Mesenchymal stem cell (in vitro differentiated cells and primary cell): Measurements from ENCODE around the gene ITGB1.

Source experiments
- DNase-seq: peaks from one replicate; pipeline ENCODE4 v3.0.0-alpha.2; 2013
- H2AFZ ChIP-seq: one replicate; pipeline ENCODE4 v1.6.1; 2013; ENCODE audit warnings: low read depth, mild to moderate bottlenecking, control low read depth, inconsistent platforms, low read length, moderate library complexity
- H2AK5ac ChIP-seq: 2 replicates; pipeline ENCODE4 v1.6.1; 2013; ENCODE audit warnings: low read length, moderate library complexity, mild to moderate bottlenecking, inconsistent platforms; ENCODE audit not compliant: severe bottlenecking
- H2BK120ac ChIP-seq: one replicate; pipeline ENCODE4 v1.6.1; 2013; ENCODE audit warnings: low read depth, mild to moderate bottlenecking, inconsistent platforms, low read length, moderate library complexity
- H2BK12ac ChIP-seq, 2 experiments: one replicate each; pipeline ENCODE4 v1.6.1; 2013; ENCODE audit warnings: inconsistent platforms in 2 of 2, low read length in 2 of 2, mild to moderate bottlenecking in 2 of 2, moderate library complexity in 2 of 2, control low read depth in 1 of 2
- H2BK15ac ChIP-seq: one replicate; pipeline ENCODE4 v1.6.1; 2013; ENCODE audit warnings: mild to moderate bottlenecking, low read depth, inconsistent platforms; ENCODE audit not compliant: poor library complexity, severe bottlenecking
- H2BK5ac ChIP-seq: 2 replicates; pipeline ENCODE4 v1.6.1; 2013; ENCODE audit warnings: low read depth, mild to moderate bottlenecking, low read length, control low read depth, inconsistent platforms; ENCODE audit not compliant: poor library complexity, severe bottlenecking
- H3K14ac ChIP-seq, 2 experiments: one replicate each; pipeline ENCODE4 v1.6.1; 2013; ENCODE audit warnings: inconsistent platforms in 2 of 2, low read length in 2 of 2, control low read depth in 1 of 2, mild to moderate bottlenecking in 1 of 2, moderate library complexity in 1 of 2
- H3K18ac ChIP-seq, 2 experiments: one replicate each; pipeline ENCODE4 v1.6.1; 2013; ENCODE audit warnings: inconsistent platforms in 2 of 2, low read length in 2 of 2, control low read depth in 1 of 2, low read depth in 1 of 2, mild to moderate bottlenecking in 1 of 2
- H3K23ac ChIP-seq, 2 experiments: one replicate each; pipeline ENCODE4 v1.6.1; 2013; ENCODE audit warnings: inconsistent platforms in 2 of 2, low read length in 2 of 2, mild to moderate bottlenecking in 2 of 2, moderate library complexity in 2 of 2, control low read depth in 1 of 2
- H3K27ac ChIP-seq: 2 replicates; pipeline ENCODE4 v1.5.1; 2013; ENCODE audit warnings: mild to moderate bottlenecking, moderate library complexity, low read length, control low read depth, inconsistent platforms; ENCODE audit not compliant: poor library complexity, severe bottlenecking
- H3K27me3 ChIP-seq, 2 experiments: 2 replicates each; pipeline versions ENCODE4 v1.6.1 to v1.7.0; 2013; ENCODE audit warnings: low read length in 2 of 2, mild to moderate bottlenecking in 2 of 2, moderate library complexity in 2 of 2, control low read depth in 1 of 2, inconsistent platforms in 1 of 2; ENCODE audit not compliant: control insufficient read depth in 1 of 2, insufficient read depth in 1 of 2
- H3K36me3 ChIP-seq, 2 experiments: 2 replicates each; pipeline versions ENCODE4 v1.6.1 to v1.7.0; 2013; ENCODE audit warnings: low read length in 2 of 2, control low read depth in 1 of 2, inconsistent platforms in 1 of 2, low read depth in 1 of 2, mild to moderate bottlenecking in 1 of 2; ENCODE audit not compliant: insufficient read depth in 2 of 2, control insufficient read depth in 1 of 2
- H3K4ac ChIP-seq, 2 experiments: one replicate each; pipeline ENCODE4 v1.6.1; 2013; ENCODE audit warnings: inconsistent platforms in 2 of 2, low read length in 2 of 2, mild to moderate bottlenecking in 2 of 2, moderate library complexity in 2 of 2, control low read depth in 1 of 2, low read depth in 1 of 2
- H3K4me1 ChIP-seq: 2 replicates; pipeline ENCODE4 v1.6.1; 2013; ENCODE audit warnings: low read depth, low read length, control low read depth; ENCODE audit not compliant: control insufficient read depth, insufficient read depth
- H3K4me2 ChIP-seq: 2 replicates; pipeline ENCODE4 v1.6.1; 2013; ENCODE audit warnings: low read length, mild to moderate bottlenecking, inconsistent platforms; ENCODE audit not compliant: poor library complexity, severe bottlenecking
- H3K4me3 ChIP-seq, 2 experiments: 2 replicates each; pipeline versions ENCODE4 v1.5.1 to v1.7.0; 2013; ENCODE audit warnings: low read length in 2 of 2, mild to moderate bottlenecking in 2 of 2, control low read depth in 1 of 2, low read depth in 1 of 2; ENCODE audit not compliant: insufficient read depth in 1 of 2
- H3K79me1 ChIP-seq: replicated peaks from 2 replicates; pipeline ENCODE4 v1.6.1; 2013; ENCODE audit warnings: mild to moderate bottlenecking, control low read depth, low read length, inconsistent platforms; ENCODE audit not compliant: poor library complexity, severe bottlenecking
- H3K9ac ChIP-seq: 2 replicates; pipeline ENCODE4 v1.7.0; 2013; ENCODE audit warnings: mild to moderate bottlenecking, low read length, moderate library complexity
- H3K9me3 ChIP-seq: 2 replicates; pipeline ENCODE4 v1.7.0; 2013; ENCODE audit warnings: mild to moderate bottlenecking, low read length; ENCODE audit not compliant: control insufficient read depth
- H4K8ac ChIP-seq: one replicate; pipeline ENCODE4 v1.6.1; 2013; ENCODE audit warnings: inconsistent platforms, mild to moderate bottlenecking, low read length, moderate library complexity
- H4K91ac ChIP-seq: one replicate; pipeline ENCODE4 v1.6.1; 2013; ENCODE audit warnings: mild to moderate bottlenecking, low read length, inconsistent platforms
- WGBS: methylation state at CpG from one replicate; pipeline ENCODE4 v1.1.7; 2013; ENCODE audit warnings: mixed read lengths; 5-methylcytosine and 5-hydroxymethylcytosine counted together

Gene ITGB1

DNA sequence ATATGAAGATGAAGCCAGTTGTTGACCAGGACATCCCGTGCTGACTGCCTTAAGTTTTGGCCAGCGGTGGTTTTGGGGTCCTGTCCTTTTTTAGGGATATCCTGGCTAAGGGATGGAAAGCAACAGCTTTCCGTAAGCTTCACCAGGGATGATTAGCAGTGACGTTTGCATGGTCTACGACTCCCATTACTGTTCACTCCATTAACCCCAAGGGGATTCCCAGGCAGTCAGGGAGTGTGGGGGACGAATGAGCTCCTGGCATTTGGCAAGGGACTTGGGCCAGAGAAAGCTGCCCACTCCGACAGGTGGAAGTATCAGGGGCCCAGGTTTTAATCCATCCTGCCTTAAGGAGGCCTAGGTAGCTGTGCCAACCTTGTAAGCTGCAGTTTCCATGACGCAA is 66.8 kb downstream of the ITGB1 start:
- Histone ChIP-seq H2BK12ac (no peak overlapping the region), H4K8ac (no peak overlapping the region), H2BK15ac (no peak overlapping the region), H3K4me2 (no peak overlapping the region), H2BK120ac (no peak overlapping the region), H2AK5ac (no peak overlapping the region), H3K9me3 (no peaks in the 10 kb centered on the region), H3K27me3 (no peaks in the 10 kb centered on the region), H3K4me3 (no peak overlapping the region), H3K18ac (peak overlapping the region in 1 of 2 experiments; percentile 11), H3K14ac (no peak overlapping the region), H3K4ac (no peak overlapping the region), H3K23ac (no peak overlapping the region), H3K79me1 (peaks cover 4% of the 10 kb centered on the region), H4K91ac (no peak overlapping the region), H3K36me3 (peaks cover 23 to 26% of the 10 kb centered on the region in 2 experiments), H3K27ac (no peak overlapping the region), H2BK5ac (no peak overlapping the region), H3K9ac (no peak overlapping the region), H2AFZ (no peak overlapping the region), H3K4me1 (peaks cover 3% of the 10 kb centered on the region)
- no peak for DNase-seq
- WGBS, result 94% methylated on average over 8 of the region's 8 CpGs

DNA sequence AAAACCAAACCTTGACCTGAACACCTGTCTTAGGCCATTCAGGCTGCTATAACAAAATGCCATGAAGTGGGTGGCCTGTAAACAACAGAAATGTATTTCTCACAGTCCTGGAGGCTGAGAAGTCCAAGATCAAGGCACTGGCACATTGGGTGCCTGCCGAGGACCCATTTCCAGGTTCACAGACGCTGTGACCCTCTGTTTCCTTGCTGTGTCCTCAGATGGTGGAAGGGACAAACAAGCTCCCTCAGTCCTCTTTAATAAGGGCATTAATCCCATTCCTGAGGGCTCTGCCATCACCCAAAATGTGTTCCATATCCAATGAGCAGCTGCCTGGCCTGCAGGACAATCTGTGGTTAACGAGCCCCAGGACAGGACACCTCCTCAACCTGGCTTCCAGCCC is 67.6 kb downstream of the ITGB1 start:
- Histone ChIP-seq H3K4me2 (no peak overlapping the region), H2AFZ (no peak overlapping the region), H4K91ac (no peak overlapping the region), H3K27ac (no peak overlapping the region), H3K4ac (no peak overlapping the region), H3K18ac (no peak overlapping the region), H2AK5ac (no peak overlapping the region), H2BK120ac (no peak overlapping the region), H3K79me1 (peaks cover 4% of the 10 kb centered on the region), H3K9me3 (no peaks in the 10 kb centered on the region), H3K4me1 (peaks cover 3% of the 10 kb centered on the region), H3K14ac (no peak overlapping the region), H2BK15ac (no peak overlapping the region), H3K23ac (no peak overlapping the region), H3K9ac (no peak overlapping the region), H4K8ac (peak overlapping the region; percentile 57), H2BK5ac (no peak overlapping the region), H3K36me3 (peaks cover 18 to 23% of the 10 kb centered on the region in 2 experiments), H3K27me3 (no peaks in the 10 kb centered on the region), H2BK12ac (no peak overlapping the region), H3K4me3 (no peak overlapping the region)
- no peak for DNase-seq
- 82% methylated on average over 3 of the region's 3 CpGs for WGBS

GRCh38 chr10:32889631-32890212 is 68.3 kb downstream of the ITGB1 start:
- H2BK15ac ChIP-seq, result no peak overlapping the region
- WGBS, result 100% methylated on average over 1 of the region's 1 CpG
- no peak overlapping the region for H3K4ac ChIP-seq

DNA sequence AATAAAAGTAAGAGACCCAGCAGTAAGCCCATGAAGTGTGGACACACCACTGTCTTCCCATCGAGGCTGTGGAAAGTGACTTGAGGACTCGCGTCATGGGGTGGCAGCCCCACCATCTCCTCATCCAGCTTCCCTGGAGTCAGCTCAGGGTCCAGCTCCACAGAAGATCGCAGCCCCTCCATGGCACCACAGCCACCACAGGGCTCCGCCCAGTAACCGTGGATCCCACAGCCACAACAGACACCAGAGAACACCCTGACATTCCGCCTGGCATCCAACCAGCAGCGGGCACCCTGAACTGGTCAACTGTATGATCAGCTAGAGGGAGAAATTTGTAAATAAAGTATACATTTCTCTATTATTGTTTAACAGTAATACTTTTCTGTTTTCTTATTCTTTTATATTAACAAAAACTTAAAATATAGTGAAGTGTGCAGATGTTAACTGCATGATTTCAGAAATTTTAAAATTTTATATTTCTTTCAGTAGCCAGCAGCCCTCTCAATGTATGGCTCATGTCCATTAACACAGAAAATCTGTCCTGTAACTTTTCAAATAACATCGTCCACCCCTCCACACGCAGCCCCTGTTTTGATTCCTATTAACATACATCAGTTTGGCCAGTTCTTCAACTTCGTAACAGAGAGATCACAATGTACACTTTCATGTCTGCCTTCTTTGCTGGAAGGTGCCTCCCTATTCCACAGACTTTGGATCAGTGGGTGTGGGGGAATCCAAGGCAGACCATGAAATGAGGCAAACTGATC is 69.7 kb downstream of the ITGB1 start:
- no peak overlapping the region for H3K9ac ChIP-seq
- DNase-seq, result no peak
- H3K4me1 ChIP-seq, result peaks cover 2% of the 10 kb centered on the region
- no peaks in the 10 kb centered on the region for H3K9me3 ChIP-seq
- H2AK5ac ChIP-seq, result no peak overlapping the region
- no peak overlapping the region for H3K27ac ChIP-seq
- no peak overlapping the region for H2AFZ ChIP-seq
- no peak overlapping the region for H3K4ac ChIP-seq
- no peak overlapping the region for H2BK5ac ChIP-seq
- no peak overlapping the region for H3K4me2 ChIP-seq
- no peaks in the 10 kb centered on the region for H3K27me3 ChIP-seq
- no peak overlapping the region for H4K91ac ChIP-seq
- WGBS, result 96% methylated on average over 9 of the region's 11 CpGs
- no peak overlapping the region for H2BK12ac ChIP-seq
- H4K8ac ChIP-seq, result no peak overlapping the region
- H3K18ac ChIP-seq, result no peak overlapping the region
- H3K23ac ChIP-seq, result no peak overlapping the region
- H3K79me1 ChIP-seq, result peaks cover 4% of the 10 kb centered on the region
- H3K36me3 ChIP-seq, result peaks cover 6 to 21% of the 10 kb centered on the region in 2 experiments
- no peak overlapping the region for H2BK120ac ChIP-seq
- no peak overlapping the region for H2BK15ac ChIP-seq
- no peak overlapping the region for H3K14ac ChIP-seq
- H3K4me3 ChIP-seq, result no peak overlapping the region

More at GRCh38 chr10:32889631-32890212, 68.3 kb downstream of the ITGB1 start:
- H3K4me3 ChIP-seq, result no peak overlapping the region
- no peak overlapping the region for H2AFZ ChIP-seq
- no peak overlapping the region for H3K27ac ChIP-seq
- no peak overlapping the region for H3K4me2 ChIP-seq
- no peak overlapping the region for H2BK5ac ChIP-seq
- H3K36me3 ChIP-seq, result peaks cover 15 to 23% of the 10 kb centered on the region in 2 experiments
- H3K14ac ChIP-seq, result no peak overlapping the region
- no peak overlapping the region for H3K18ac ChIP-seq
- H3K9me3 ChIP-seq, result no peaks in the 10 kb centered on the region
- H2AK5ac ChIP-seq, result no peak overlapping the region
- H3K9ac ChIP-seq, result no peak overlapping the region
- H3K4me1 ChIP-seq, result peaks cover 3% of the 10 kb centered on the region
- no peak overlapping the region for H3K23ac ChIP-seq
- DNase-seq, result no peak
- no peak overlapping the region for H2BK120ac ChIP-seq
- peaks cover 4% of the 10 kb centered on the region for H3K79me1 ChIP-seq
- H2BK12ac ChIP-seq, result no peak overlapping the region
- H4K91ac ChIP-seq, result no peak overlapping the region
- H3K27me3 ChIP-seq, result no peaks in the 10 kb centered on the region
- H4K8ac ChIP-seq, result no peak overlapping the region
